K562 (cell line): Measurements from ENCODE around the gene HDAC9. TPM values are rescaled to one million over a fixed set of nuclear protein-coding genes. Genes with fewer than 3 reads are reported as not detected.

ENCODE experiments used
- ATAC-seq: fragments of 200-7000 bp; cut with Tn5 transposase; 3 replicates; pipeline ENCODE4 v1.9.1; 2020; ENCODE audit warnings: moderate library complexity
- BruUV-seq: library from RNA; stranded (reverse); fragments of 400-500 nt; replicated peaks from 2 replicates; lab custom pipeline; 2021; lab: Mats Ljungman, UMichigan
- CTCF ChIA-PET: fragments of 300-600 bp; formaldehyde crosslinking; extraction: SDS; loops from one replicate; lab custom pipeline; 2021; ENCODE audit warnings: low intra/inter-chr PET ratio; lab: Yijun Ruan, JAX
- POLR2A ChIA-PET: fragments of 300-600, 350-650 bp; sonication (Branson Sonifier 250); formaldehyde crosslinking; extraction: SDS; loops from one replicate; lab custom pipeline; 2021; ENCODE audit warnings: antibody characterized with exemption, inconsistent platforms; lab: Yijun Ruan, JAX
- DNase-seq, 4 experiments: peaks; one replicate each; pipeline versions ENCODE4 v3.0.0 to v3.0.0-alpha.2; 2011 to 2018; ENCODE audit warnings: low spot score in 3 of 4, mixed read lengths in 3 of 4; ENCODE audit errors: extremely low read depth in 1 of 4
- FAIRE-seq: peaks from 2 replicates; lab custom pipeline; 2011; peaks lifted over from hg19 to GRCh38; lab: Jason Lieb, UNC
- H2AFZ ChIP-seq: 2 replicates; pipeline ENCODE4 v1.6.0; 2011; ENCODE audit warnings: low read depth, low read length, control low read depth, inconsistent platforms
- H3K27ac ChIP-seq: fragments of 200-600 bp; 3 replicates; pipeline ENCODE4 v1.8.0; 2011; ENCODE audit warnings: low read depth, mild to moderate bottlenecking, control low read depth, inconsistent platforms, low read length, moderate library complexity, mixed read lengths; ENCODE audit errors: extremely low read depth
- H3K27me3 ChIP-seq, 2 experiments: fragments of 300-600 bp in 1 of 2; 2 replicates in 1 of 2; 3 replicates in 1 of 2; pipeline versions ENCODE4 v1.6.0 to v1.8.0; 2011; ENCODE audit warnings: inconsistent platforms in 2 of 2, low read length in 2 of 2, mild to moderate bottlenecking in 1 of 2, mixed read lengths in 1 of 2, moderate library complexity in 1 of 2; ENCODE audit not compliant: control insufficient read depth in 2 of 2, insufficient read depth in 2 of 2
- H3K36me3 ChIP-seq: fragments of 300-600 bp; 3 replicates; pipeline ENCODE4 v1.8.0; 2011; ENCODE audit warnings: mild to moderate bottlenecking, low read length, inconsistent platforms; ENCODE audit not compliant: control insufficient read depth, insufficient read depth
- H3K4me1 ChIP-seq, 2 experiments: fragments of 200-600 bp in 1 of 2; replicated peaks in 1 of 2; 2 replicates in 1 of 2; 3 replicates in 1 of 2; pipeline versions ENCODE4 v1.5.1 to v1.8.0; 2011; ENCODE audit warnings: inconsistent platforms in 2 of 2, low read length in 2 of 2, mild to moderate bottlenecking in 1 of 2, mixed read lengths in 1 of 2, moderate library complexity in 1 of 2; ENCODE audit not compliant: control insufficient read depth in 2 of 2, insufficient read depth in 2 of 2
- H3K4me2 ChIP-seq: 2 replicates; pipeline ENCODE4 v1.6.1; 2011; ENCODE audit warnings: low read length, control low read depth, inconsistent platforms, mixed read lengths; ENCODE audit not compliant: insufficient read depth
- H3K4me3 ChIP-seq: fragments of 200-600 bp; sonication (generic), shearing (Covaris generic); 2 replicates; pipeline ENCODE4 v1.5.1; 2016; ENCODE audit warnings: control low read depth, inconsistent platforms
- H3K79me2 ChIP-seq: fragments of 200-600 bp; 3 replicates; pipeline ENCODE4 v1.8.0; 2011; ENCODE audit warnings: low read length, inconsistent platforms; ENCODE audit not compliant: control insufficient read depth, insufficient read depth
- H3K9ac ChIP-seq, 2 experiments: 2 replicates each; pipeline versions ENCODE4 v1.6.0 to v1.6.1; 2011; ENCODE audit warnings: low read depth in 2 of 2, low read length in 2 of 2, control low read depth in 1 of 2, inconsistent platforms in 1 of 2, mild to moderate bottlenecking in 1 of 2, mixed read lengths in 1 of 2; ENCODE audit not compliant: insufficient read depth in 1 of 2
- H3K9me1 ChIP-seq: one replicate; pipeline ENCODE4 v1.6.0; 2011; ENCODE audit warnings: inconsistent platforms, mild to moderate bottlenecking, low read length, moderate library complexity; ENCODE audit not compliant: control insufficient read depth, insufficient read depth
- H3K9me3 ChIP-seq: replicated peaks from 2 replicates; pipeline ENCODE4 v1.5.1; 2011; ENCODE audit warnings: low read depth, low read length, inconsistent platforms; ENCODE audit not compliant: control insufficient read depth, insufficient read depth
- H4K20me1 ChIP-seq: replicated peaks from 2 replicates; pipeline ENCODE4 v1.6.1; 2011; ENCODE audit warnings: low read length, inconsistent platforms, mixed read lengths; ENCODE audit not compliant: control insufficient read depth, insufficient read depth
- CREM ChIP-seq: IDR thresholded peaks from 2 replicates; pipeline ENCODE4 v1.6.1; 2014; ENCODE audit warnings: antibody characterized with exemption, low read depth
- GABPB1 ChIP-seq: sonication (generic); formaldehyde crosslinking; IDR thresholded peaks from 2 replicates; pipeline ENCODE4 v1.8.0; 2022; ENCODE audit warnings: mild to moderate bottlenecking, missing genetic modification reagents
- HDGF ChIP-seq: fragments of 450-650 bp; IDR thresholded peaks from 2 replicates; pipeline ENCODE4 v1.6.1; 2016
- KAT2B ChIP-seq: IDR thresholded peaks from one replicate; pipeline ENCODE4 v1.6.1; 2012; ENCODE audit warnings: low read depth, mild to moderate bottlenecking, control low read depth, inconsistent platforms, low read length, moderate library complexity
- NCOA6 ChIP-seq: fragments of 450-650 bp; IDR thresholded peaks from 2 replicates; pipeline ENCODE4 v1.6.1; 2017; ENCODE audit warnings: mild to moderate bottlenecking
- NR2C1 ChIP-seq, 2 experiments: fragments of 450-650 bp; IDR thresholded peaks; 2 replicates each; pipeline ENCODE4 v1.6.1; 2017; ENCODE audit warnings: mild to moderate bottlenecking in 2 of 2, antibody characterized with exemption in 1 of 2, inconsistent platforms in 1 of 2, missing compliant biosample characterization in 1 of 2, missing genetic modification characterization in 1 of 2
- RBM25 ChIP-seq: fragments of 200-400 bp; formaldehyde crosslinking; IDR thresholded peaks from 2 replicates; pipeline ENCODE4 v1.6.1; 2018; ENCODE audit warnings: low read length, low read depth, moderate library complexity; ENCODE audit not compliant: severe bottlenecking
- TBP ChIP-seq: optimal IDR thresholded peaks from 2 replicates; pipeline ENCODE3; 2011; ENCODE audit warnings: low read depth, low read length, improper control_type of control experiment
- TCFL5 ChIP-seq: fragments of 250-450 bp; sonication (Bioruptor Pico); conservative IDR thresholded peaks from 2 replicates; pipeline ENCODE4 v1.6.1; 2021; ENCODE audit warnings: mild to moderate bottlenecking, moderate library complexity, matching md5 sums
- WGBS: fragments of 100-300 bp; shearing (Covaris generic); methylation state at CpG from one replicate; pipeline ENCODE4 v1.1.6; 2016; ENCODE audit warnings: low coverage, mixed read lengths; ENCODE audit not compliant: insufficient coverage; ENCODE audit errors: missing lambda C conversion rate; 5-methylcytosine and 5-hydroxymethylcytosine counted together
- in situ Hi-C: fragments of 300-500 bp; cut with MboI; formaldehyde crosslinking; loops from 4 replicates; pipeline ENCODE4 v1.15.0; 2018; ENCODE audit warnings: inconsistent platforms, mixed read lengths
- intact Hi-C: fragments of 100-400 bp; cut with micrococcal nuclease; formaldehyde crosslinking; loops from 2 replicates; pipeline ENCODE4 v1.14.2; 2022
- polyA plus RNA-seq, 8 experiments: library from polyadenylated mRNA; depleted of rRNA in 4 of 8; stranded (reverse) in 5 of 8; unstranded in 3 of 8; fragments of >200 nt; fragmentation: Nextera tagmentation in 2 of 8; fragmentation: Illumina TruSeq in 1 of 8; extraction: Ambion mirVana in 2 of 8; extraction: Trizol in 1 of 8; gene quantifications; 2 replicates each; pipeline versions ENCODE4 v1.2.1 to v1.2.3, GENCODE V29; 2011 to 2014; ENCODE audit warnings: inconsistent platforms in 1 of 8, missing spikeins in 1 of 8
- total RNA-seq, 7 experiments: library from RNA; depleted of rRNA in 6 of 7; stranded (reverse); fragments of >200 nt in 6 of 7; fragmentation: Illumina TruSeq in 2 of 7; extraction: Trizol in 2 of 7; gene quantifications; 2 replicates each; pipeline versions ENCODE4 v1.2.1 to v1.2.3, GENCODE V29; 2011 to 2021; ENCODE audit warnings: low replicate concordance in 1 of 7
- TF ChIP-seq, protein P1 (sequence below): fragments of 250-450 bp; sonication (Bioruptor Pico); IDR thresholded peaks from 2 replicates; pipeline ENCODE4 v1.6.1; 2021; ENCODE audit warnings: mild to moderate bottlenecking
- TF ChIP-seq, protein P2 (sequence below): fragments of 450-650 bp; IDR thresholded peaks from 2 replicates; pipeline ENCODE4 v1.7.1; 2018; ENCODE audit warnings: mild to moderate bottlenecking, low read depth; ENCODE audit not compliant: partially characterized antibody

Gene HDAC9
- total and polyA plus RNA-seq, 9 of the 15 experiments (the other 6 are each of a cell fraction or from before 2014, with no cell fraction given), result 0.08 to 0.91 (median 0.33) TPM

DNA sequence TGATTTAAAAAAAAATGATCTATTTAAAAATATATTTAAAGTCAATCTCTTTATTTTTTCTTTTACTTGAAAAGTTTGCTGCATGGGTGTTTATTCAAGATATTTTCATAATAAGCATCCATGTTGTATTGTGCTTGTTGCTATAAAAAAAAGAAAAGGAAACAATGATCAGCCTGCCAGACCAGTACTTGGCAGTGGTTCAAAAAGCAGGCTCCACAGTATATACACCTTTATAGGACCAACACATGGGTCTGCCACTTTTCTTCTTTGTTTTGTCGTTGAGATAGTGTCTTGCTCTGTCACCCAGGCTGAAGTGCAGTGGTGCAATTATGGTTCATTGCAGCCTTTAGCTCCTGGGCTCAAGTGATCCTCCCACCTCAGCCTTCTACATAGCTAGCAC, 393.9 kb downstream of the HDAC9 start:
- Histone ChIP-seq H3K79me2 (no peaks in the 10 kb centered on the region), H3K9me1 (no peaks in the 10 kb centered on the region), H3K27me3 (no peaks in the 10 kb centered on the region), H3K4me1 (no peaks in the 10 kb centered on the region), H2AFZ (no peak overlapping the region), H3K9ac (no peak overlapping the region), H3K27ac (no peak overlapping the region), H3K9me3 (no peaks in the 10 kb centered on the region), H3K4me2 (no peak overlapping the region), H4K20me1 (no peaks in the 10 kb centered on the region), H3K4me3 (no peak overlapping the region), H3K36me3 (no peaks in the 10 kb centered on the region)
- CTCF ChIA-PET, result no interaction called here
- 0% methylated on average over 1 of the region's 1 CpG for WGBS
- TF ChIP-seq GABPB1 (CRISPR knock-in tag), result no peak
- TF ChIP-seq, protein P1, sequence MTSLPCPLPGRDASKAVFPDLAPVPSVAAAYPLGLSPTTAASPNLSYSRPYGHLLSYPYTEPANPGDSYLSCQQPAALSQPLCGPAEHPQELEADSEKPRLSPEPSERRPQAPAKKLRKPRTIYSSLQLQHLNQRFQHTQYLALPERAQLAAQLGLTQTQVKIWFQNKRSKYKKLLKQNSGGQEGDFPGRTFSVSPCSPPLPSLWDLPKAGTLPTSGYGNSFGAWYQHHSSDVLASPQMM, result no peak
- TF ChIP-seq TBP, result no peak
- no peak for TF ChIP-seq NR2C1 (IDR thresholded peaks at IDR 0.05)
- TF ChIP-seq NR2C1 (tag; IDR thresholded peaks at IDR 0.05), result no peak
- intact Hi-C loops, result no loop called here
- no peak for FAIRE-seq
- BruUV-seq, result no TSS peak
- in situ Hi-C loops, result no loop called here
- no peak for ATAC-seq
- POLR2A ChIA-PET, result no interaction called here
- DNase-seq, result no peak

DNA sequence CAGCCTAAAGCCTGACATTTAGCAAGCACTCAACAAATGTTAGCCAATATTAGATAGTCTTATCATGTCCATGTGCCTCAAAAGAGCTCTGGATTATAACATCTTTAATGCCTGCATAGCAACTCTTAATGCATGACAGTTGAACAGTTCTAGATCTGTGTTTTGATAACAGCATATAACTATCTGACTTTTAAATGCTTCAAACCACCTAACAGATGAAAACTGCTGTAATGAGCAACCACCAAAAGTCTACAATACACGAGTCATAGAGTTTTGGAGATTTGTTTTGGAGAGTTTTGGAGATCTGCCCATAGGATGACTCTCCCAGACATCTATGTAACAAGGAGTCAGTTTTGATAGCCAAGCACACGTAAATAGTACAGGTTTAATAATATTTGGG, 394.6 kb downstream of the HDAC9 start:
- FAIRE-seq (no peak), ATAC-seq (no peak), DNase-seq (no peak)
- no TSS peak for BruUV-seq
- Histone ChIP-seq H3K9me1 (no peaks in the 10 kb centered on the region), H4K20me1 (no peaks in the 10 kb centered on the region), H3K36me3 (no peaks in the 10 kb centered on the region), H2AFZ (no peak overlapping the region), H3K27ac (no peak overlapping the region), H3K27me3 (no peaks in the 10 kb centered on the region), H3K4me1 (no peaks in the 10 kb centered on the region), H3K4me3 (no peak overlapping the region), H3K79me2 (no peaks in the 10 kb centered on the region), H3K9me3 (no peaks in the 10 kb centered on the region), H3K4me2 (no peak overlapping the region), H3K9ac (no peak overlapping the region)
- in situ Hi-C loops (no loop called here), intact Hi-C loops (no loop called here)
- TF ChIP-seq, protein P2, sequence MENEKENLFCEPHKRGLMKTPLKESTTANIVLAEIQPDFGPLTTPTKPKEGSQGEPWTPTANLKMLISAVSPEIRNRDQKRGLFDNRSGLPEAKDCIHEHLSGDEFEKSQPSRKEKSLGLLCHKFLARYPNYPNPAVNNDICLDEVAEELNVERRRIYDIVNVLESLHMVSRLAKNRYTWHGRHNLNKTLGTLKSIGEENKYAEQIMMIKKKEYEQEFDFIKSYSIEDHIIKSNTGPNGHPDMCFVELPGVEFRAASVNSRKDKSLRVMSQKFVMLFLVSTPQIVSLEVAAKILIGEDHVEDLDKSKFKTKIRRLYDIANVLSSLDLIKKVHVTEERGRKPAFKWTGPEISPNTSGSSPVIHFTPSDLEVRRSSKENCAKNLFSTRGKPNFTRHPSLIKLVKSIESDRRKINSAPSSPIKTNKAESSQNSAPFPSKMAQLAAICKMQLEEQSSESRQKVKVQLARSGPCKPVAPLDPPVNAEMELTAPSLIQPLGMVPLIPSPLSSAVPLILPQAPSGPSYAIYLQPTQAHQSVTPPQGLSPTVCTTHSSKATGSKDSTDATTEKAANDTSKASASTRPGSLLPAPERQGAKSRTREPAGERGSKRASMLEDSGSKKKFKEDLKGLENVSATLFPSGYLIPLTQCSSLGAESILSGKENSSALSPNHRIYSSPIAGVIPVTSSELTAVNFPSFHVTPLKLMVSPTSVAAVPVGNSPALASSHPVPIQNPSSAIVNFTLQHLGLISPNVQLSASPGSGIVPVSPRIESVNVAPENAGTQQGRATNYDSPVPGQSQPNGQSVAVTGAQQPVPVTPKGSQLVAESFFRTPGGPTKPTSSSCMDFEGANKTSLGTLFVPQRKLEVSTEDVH, result no peak
- TF ChIP-seq TCFL5 (CRISPR knock-in tag) (no peak), CREM (no peak), HDGF (no peak), KAT2B (no peak), RBM25 (no peak), NCOA6 (no peak)
- ChIA-PET POLR2A (no interaction called here), CTCF (no interaction called here)
- WGBS, result 0% methylated on average over 2 of the region's 2 CpGs
